Uterus (tissue), 2 donors: ENCODE results near the gene PHLDA2.

Experiments
- CTCF ChIP-seq, 4 experiments: fragments of 200-600 bp in 2 of 4; fragments of 450-650 bp in 2 of 4; sonication (generic) in 2 of 4; IDR thresholded peaks; one replicate each; pipeline ENCODE4 v1.5.1; 2016 to 2019; ENCODE audit warnings: antibody characterized with exemption in 4 of 4, mild to moderate bottlenecking in 2 of 4, moderate library complexity in 1 of 4
- POLR2A ChIP-seq, 2 donors: fragments of 450-650 bp; IDR thresholded peaks; one replicate each; pipeline ENCODE4 v1.6.1; 2016; ENCODE audit warnings: antibody characterized with exemption in 2 of 2, mild to moderate bottlenecking in 1 of 2, moderate library complexity in 1 of 2

DNA sequence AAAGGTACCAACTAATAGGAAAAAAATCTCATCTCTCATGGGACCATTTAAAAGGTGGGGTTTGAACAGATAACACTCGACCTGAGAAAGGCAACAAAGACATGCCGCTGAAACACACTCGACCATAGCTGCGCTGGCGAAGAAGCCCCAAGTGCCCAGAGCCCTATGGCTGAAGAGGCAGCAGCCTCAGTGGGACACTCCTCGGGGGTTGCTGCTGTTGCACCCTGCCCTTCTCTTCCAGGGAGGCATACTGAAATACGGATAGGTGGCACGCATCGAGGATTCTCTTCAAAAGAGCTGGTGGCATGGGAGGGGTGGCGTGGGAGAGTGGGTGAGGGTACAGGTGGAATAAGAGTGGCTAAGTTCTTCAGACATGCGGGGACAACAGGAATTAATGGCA is 18.5 kb upstream of the PHLDA2 start:
- TF ChIP-seq CTCF (IDR thresholded peaks at IDR 0.05), result no peak
- no peak for TF ChIP-seq POLR2A (IDR thresholded peaks at IDR 0.05)
